ENCODE results near the gene ETS1. TPM values are rescaled to one million over a fixed set of nuclear protein-coding genes. Genes with fewer than 3 reads are reported as not detected.

ETS1 gene
- total RNA-seq, 1 donor from 2014 or later: 0.54 TPM

GRCh38 chr11:128508770-128509510 lies 78.4 kb downstream of the ETS1 start:
- no peaks in the 10 kb centered on the region for H4K20me1 ChIP-seq (ENCODE audit: low read depth)
- Mint-ChIP-seq H3K27ac (no peak overlapping the region), H3K4me3 (no peak overlapping the region), H3K36me3 (peaks cover 3% of the 10 kb centered on the region), H3K9me3 (no peaks in the 10 kb centered on the region), H3K27me3 (ENCODE audit: insufficient read depth, low read depth) (peaks cover 9% of the 10 kb centered on the region), H3K4me1 (peaks cover 16% of the 10 kb centered on the region)
- H2AFZ ChIP-seq (replicated peaks): no peak overlapping the region
- DNase-seq (ENCODE audit: low spot score): no peak
- H3F3A ChIP-seq (ENCODE audit: low read depth): no peaks in the 10 kb centered on the region
- no peaks in the 10 kb centered on the region for H3K27me3 ChIP-seq
- no peaks in the 10 kb centered on the region for H3K9me3 ChIP-seq (ENCODE audit: low read depth)
- no peaks in the 10 kb centered on the region for H3K36me3 ChIP-seq
- H3K27ac ChIP-seq: no peak overlapping the region
- no peak overlapping the region for H3K4me3 ChIP-seq
- no peaks in the 10 kb centered on the region for H3K4me1 ChIP-seq
- H3K4me2 ChIP-seq: no peak overlapping the region
- TF ChIP-seq EZH2 (IDR thresholded peaks at IDR 0.05): no peak
- no peak for TF ChIP-seq EZH2phosphoT487 (IDR thresholded peaks at IDR 0.05)
- no peak for TF ChIP-seq CTCF (IDR thresholded peaks at IDR 0.05)
- H3K9ac ChIP-seq: no peak overlapping the region
- H3K79me2 ChIP-seq (ENCODE audit: low read depth): no peaks in the 10 kb centered on the region

GRCh38 chr11:128507936-128508335 lies 79.4 kb downstream of the ETS1 start:
- H2AFZ ChIP-seq (replicated peaks): no peak overlapping the region
- Mint-ChIP-seq H3K9me3 (no peaks in the 10 kb centered on the region), H3K4me3 (no peak overlapping the region), H3K4me1 (peaks cover 22% of the 10 kb centered on the region), H3K27ac (no peak overlapping the region), H3K27me3 (ENCODE audit: insufficient read depth, low read depth) (peaks cover 9% of the 10 kb centered on the region), H3K36me3 (peaks cover 6% of the 10 kb centered on the region)
- no peaks in the 10 kb centered on the region for H3K4me1 ChIP-seq
- H3K4me3 ChIP-seq: no peak overlapping the region
- H3K79me2 ChIP-seq (ENCODE audit: low read depth): no peaks in the 10 kb centered on the region
- H3F3A ChIP-seq (ENCODE audit: low read depth): no peaks in the 10 kb centered on the region
- no peak for TF ChIP-seq CTCF (IDR thresholded peaks at IDR 0.05)
- TF ChIP-seq EZH2 (IDR thresholded peaks at IDR 0.05): no peak
- TF ChIP-seq EZH2phosphoT487 (IDR thresholded peaks at IDR 0.05): no peak
- H4K20me1 ChIP-seq (ENCODE audit: low read depth): no peaks in the 10 kb centered on the region
- no peaks in the 10 kb centered on the region for H3K9me3 ChIP-seq (ENCODE audit: low read depth)
- no peak for DNase-seq (ENCODE audit: low spot score)
- H3K27ac ChIP-seq: no peak overlapping the region
- H3K4me2 ChIP-seq: no peak overlapping the region
- H3K9ac ChIP-seq: no peak overlapping the region
- no peaks in the 10 kb centered on the region for H3K36me3 ChIP-seq
- no peaks in the 10 kb centered on the region for H3K27me3 ChIP-seq

- H3K4me2 ChIP-seq: no peak overlapping the region
- Mint-ChIP-seq H3K4me3 (no peak overlapping the region), H3K4me1 (peaks cover 23% of the 10 kb centered on the region), H3K27me3 (ENCODE audit: insufficient read depth, low read depth) (peaks cover 9% of the 10 kb centered on the region), H3K27ac (no peak overlapping the region), H3K9me3 (no peaks in the 10 kb centered on the region), H3K36me3 (peaks cover 6% of the 10 kb centered on the region)
- no peaks in the 10 kb centered on the region for H3K36me3 ChIP-seq
- H3K27ac ChIP-seq: no peak overlapping the region
- no peak for TF ChIP-seq EZH2phosphoT487 (IDR thresholded peaks at IDR 0.05)
- TF ChIP-seq CTCF (IDR thresholded peaks at IDR 0.05): no peak
- TF ChIP-seq EZH2 (IDR thresholded peaks at IDR 0.05): no peak
- H2AFZ ChIP-seq (replicated peaks): no peak overlapping the region
- no peak overlapping the region for H3K9ac ChIP-seq
- no peaks in the 10 kb centered on the region for H3K79me2 ChIP-seq (ENCODE audit: low read depth)
- H3F3A ChIP-seq (ENCODE audit: low read depth): no peaks in the 10 kb centered on the region
- no peaks in the 10 kb centered on the region for H3K9me3 ChIP-seq (ENCODE audit: low read depth)
- no peaks in the 10 kb centered on the region for H4K20me1 ChIP-seq (ENCODE audit: low read depth)
- no peak overlapping the region for H3K4me3 ChIP-seq
- no peaks in the 10 kb centered on the region for H3K4me1 ChIP-seq
- H3K27me3 ChIP-seq: no peaks in the 10 kb centered on the region
- DNase-seq (ENCODE audit: low spot score): no peak
These were observed 80.3 kb downstream of the ETS1 start for GRCh38 chr11:128506999-128507611.
